GM12874 (cell line): ENCODE data around the gene S100A7.

Experiments
- TF ChIP-seq, protein P1 (sequence below): IDR thresholded peaks from 2 replicates; pipeline ENCODE4 v1.5.1; 2011; ENCODE audit warnings: low read depth, mild to moderate bottlenecking, control low read depth, low read length, moderate library complexity; ENCODE audit not compliant: insufficient read depth

Gene S100A7

GRCh38 chr1:153503766-153504165 is 43.3 kb upstream of the S100A7 start:
- TF ChIP-seq, protein P1, sequence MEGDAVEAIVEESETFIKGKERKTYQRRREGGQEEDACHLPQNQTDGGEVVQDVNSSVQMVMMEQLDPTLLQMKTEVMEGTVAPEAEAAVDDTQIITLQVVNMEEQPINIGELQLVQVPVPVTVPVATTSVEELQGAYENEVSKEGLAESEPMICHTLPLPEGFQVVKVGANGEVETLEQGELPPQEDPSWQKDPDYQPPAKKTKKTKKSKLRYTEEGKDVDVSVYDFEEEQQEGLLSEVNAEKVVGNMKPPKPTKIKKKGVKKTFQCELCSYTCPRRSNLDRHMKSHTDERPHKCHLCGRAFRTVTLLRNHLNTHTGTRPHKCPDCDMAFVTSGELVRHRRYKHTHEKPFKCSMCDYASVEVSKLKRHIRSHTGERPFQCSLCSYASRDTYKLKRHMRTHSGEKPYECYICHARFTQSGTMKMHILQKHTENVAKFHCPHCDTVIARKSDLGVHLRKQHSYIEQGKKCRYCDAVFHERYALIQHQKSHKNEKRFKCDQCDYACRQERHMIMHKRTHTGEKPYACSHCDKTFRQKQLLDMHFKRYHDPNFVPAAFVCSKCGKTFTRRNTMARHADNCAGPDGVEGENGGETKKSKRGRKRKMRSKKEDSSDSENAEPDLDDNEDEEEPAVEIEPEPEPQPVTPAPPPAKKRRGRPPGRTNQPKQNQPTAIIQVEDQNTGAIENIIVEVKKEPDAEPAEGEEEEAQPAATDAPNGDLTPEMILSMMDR, result no peak

- TF ChIP-seq, protein P1, result no peak
Observed at GRCh38 chr1:153498746-153499145, 38.3 kb upstream of the S100A7 start.

- TF ChIP-seq, protein P1, result no peak
Observed at GRCh38 chr1:153495536-153495935, 35.1 kb upstream of the S100A7 start.

DNA sequence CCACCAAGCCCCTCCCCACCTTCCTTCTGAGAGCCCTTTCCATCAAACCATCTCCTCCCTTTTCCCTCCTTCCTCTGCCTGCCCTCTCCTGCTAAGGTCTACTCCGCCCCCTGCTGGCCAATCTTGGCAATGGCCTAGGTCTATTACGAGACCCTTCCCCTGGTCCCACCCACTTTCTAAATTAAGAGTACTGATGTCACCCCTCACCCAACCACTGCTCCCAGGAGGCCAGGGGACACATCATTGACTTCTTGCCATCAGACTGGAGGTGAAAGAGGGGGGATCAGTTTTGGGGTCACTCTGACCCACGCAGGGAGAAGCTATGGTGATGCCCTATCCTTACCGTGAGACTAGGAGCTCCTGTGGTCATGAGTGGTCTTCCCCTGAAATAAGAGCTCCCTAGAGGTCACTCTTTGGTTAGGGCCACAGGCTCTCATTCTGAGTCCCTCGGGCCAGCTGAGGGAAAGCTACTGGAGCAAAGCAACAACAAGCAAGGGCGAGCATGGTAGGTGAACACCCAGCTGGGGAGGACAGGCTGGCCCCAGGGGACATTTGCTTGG is 34.6 kb upstream of the S100A7 start:
- TF ChIP-seq, protein P1, result peak; percentile 86

DNA sequence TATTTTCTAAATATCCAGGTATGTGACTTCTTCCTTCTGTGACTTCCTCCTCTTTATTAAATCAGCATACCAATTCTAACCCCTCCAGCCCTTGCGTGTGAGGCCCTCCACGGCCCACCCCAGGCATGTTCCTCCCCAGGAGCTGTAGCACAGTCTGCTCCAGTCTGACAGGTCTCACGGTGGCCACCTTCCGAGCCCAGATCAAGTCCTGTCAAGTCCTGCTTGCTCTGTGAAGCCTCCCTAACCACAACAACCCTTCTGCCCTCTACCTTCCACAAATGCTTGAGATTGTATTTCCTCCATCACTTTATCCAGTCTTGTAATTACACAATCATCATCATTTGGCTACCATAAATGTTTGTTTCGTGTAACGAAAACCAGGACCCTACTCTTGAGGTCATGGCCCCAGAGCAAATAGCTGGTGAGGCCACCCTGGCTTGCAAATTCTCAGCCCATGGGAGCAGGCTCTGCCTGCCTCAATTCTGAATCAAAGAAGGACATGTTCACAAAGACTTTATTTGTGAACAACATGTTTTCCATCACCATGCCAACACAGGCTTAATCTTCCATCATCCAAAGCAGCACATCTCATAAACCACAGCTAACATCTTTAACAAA is 33.0 kb upstream of the S100A7 start:
- TF ChIP-seq, protein P1, result no peak

- TF ChIP-seq, protein P1, result no peak
Observed at GRCh38 chr1:153490272-153491051, 30.0 kb upstream of the S100A7 start.

GRCh38 chr1:153488731-153489130 is 28.3 kb upstream of the S100A7 start:
- TF ChIP-seq, protein P1, result no peak
